Stimulated activated CD4-positive, alpha-beta T cell treated with anti-CD3 and anti-CD28 coated beads, Interleukin-1b, Interleukin-23, amount 100 ng/mL, for 48 hours (primary cell): Measurements from ENCODE around the gene TRMT6.
A peak's percentile ranks its signal among the peaks of the same experiment; 100 is the strongest.

Source experiments
- DNase-seq: peaks from one replicate; pipeline ENCODE4 v3.0.0-alpha.2; 2020

The TRMT6 gene

DNA sequence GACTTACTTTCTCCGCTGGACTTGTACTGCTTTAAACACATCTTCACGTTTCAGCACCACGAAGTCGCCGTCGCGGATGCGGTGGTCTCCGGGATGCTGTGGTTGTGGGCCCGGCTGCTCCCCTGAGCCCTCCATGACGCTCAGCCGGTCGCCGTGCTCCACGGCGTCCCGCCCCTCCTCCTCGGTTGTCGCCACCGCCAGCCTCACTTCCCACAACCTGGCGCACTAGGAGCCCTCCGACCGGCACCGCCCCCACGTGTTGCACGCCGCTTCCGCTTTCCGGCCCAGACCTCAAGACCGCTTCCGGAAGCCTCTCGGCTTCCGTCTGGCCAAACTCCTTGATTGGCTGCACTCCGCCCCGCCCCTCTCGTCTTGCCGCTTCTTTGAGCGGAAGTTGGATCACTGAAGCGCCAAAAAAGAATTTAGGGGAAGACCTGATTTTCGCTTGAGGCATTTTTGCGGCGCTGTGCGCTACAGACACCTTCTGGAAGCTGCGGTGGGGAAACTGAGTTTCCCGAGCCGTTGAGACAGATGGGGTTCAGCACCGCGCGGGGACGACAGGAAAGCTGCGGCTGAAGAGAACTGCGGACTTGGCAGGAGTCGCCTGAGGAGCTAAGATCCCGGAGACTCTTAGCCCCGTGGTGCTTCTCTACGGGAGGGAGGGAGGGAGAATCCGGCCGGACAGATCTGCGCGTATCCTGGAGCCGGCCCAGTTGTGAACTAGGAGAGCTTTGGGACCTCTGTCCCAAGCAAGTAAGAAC, at the start of gene TRMT6, which contains the start of gene MCM8:
Gene TRMT6 (minus strand): TSS at position 263 of the 761 bp plus-strand sequence. CDS start 128 bp downstream, at position 135.
Gene MCM8 (plus strand): TSS at position 382 of the 761 bp plus-strand sequence. CDS start 1,364 bp downstream, outside the sequence.
- DNase-seq: peak; percentile 97

DNA sequence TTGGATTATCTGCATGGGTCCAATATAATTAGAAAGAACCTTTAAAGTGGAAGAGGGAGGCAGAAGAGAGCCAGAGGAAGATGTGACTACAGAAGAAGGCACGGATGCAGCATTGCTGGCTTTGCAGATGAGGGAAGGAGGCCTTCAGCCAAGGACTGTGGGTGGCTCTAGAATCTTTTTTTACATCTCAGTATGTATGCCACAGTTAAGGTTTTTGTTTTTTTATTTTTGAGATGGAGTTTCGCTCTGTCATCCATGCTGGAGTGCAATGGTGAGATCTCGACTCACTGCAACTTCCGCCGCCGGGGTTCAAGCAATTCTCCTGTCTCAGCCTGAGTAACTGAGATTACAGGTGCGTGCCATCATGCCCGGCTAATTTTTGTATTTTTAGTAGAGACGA, 49.5 kb upstream of the TRMT6 start:
- no peak for DNase-seq

- DNase-seq: peak; percentile 36
These were observed 46.4 kb upstream of the TRMT6 start for GRCh38 chr20:5996765-5997164.

GRCh38 chr20:5991623-5992441, 41.5 kb upstream of the TRMT6 start:
- no peak for DNase-seq

GRCh38 chr20:5990946-5991345, 40.6 kb upstream of the TRMT6 start:
- DNase-seq: no peak

GRCh38 chr20:5989539-5989938, 39.2 kb upstream of the TRMT6 start:
- no peak for DNase-seq

GRCh38 chr20:5987383-5987782, 37.0 kb upstream of the TRMT6 start:
- no peak for DNase-seq

DNA sequence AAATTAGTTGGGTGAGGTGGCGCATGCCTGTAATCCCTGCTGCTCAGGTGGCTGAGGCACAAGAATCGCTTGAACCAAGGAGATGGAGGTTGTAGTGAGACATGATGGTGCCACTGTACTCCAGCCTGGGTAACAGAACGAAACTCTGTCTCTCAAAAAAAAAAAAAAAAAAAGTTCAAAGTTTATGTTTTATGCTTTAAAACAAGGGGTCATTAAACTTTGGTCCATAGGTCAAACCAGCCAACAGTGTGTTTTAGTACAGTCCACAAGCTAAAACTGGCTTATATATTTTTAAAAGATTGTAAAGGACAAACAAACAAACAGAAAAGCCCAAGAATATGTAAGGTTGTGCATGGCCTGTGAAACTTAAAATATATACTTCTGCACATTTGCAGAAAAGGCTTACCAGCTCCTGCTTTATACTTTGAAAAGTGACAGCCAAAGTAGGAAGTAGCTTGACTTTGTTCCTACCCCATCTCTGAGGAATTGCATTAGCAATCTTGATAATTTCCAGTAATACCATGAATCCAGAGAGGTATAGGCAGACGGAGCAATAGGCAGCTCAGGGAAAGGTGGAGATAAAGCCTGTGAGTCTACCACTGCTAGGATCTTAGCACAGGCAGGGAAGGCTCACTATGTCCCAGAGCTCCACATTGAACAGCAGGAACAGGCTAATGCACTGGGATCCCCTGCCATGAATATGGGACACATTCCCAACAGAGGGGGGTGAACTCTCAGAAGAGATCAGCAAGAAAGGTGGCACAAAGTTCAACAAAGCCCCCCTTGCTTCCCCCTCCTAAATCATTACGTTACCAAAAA, 30.6 kb upstream of the TRMT6 start:
- no peak for DNase-seq

GRCh38 chr20:5979801-5980200, 29.5 kb upstream of the TRMT6 start:
- no peak for DNase-seq

DNA sequence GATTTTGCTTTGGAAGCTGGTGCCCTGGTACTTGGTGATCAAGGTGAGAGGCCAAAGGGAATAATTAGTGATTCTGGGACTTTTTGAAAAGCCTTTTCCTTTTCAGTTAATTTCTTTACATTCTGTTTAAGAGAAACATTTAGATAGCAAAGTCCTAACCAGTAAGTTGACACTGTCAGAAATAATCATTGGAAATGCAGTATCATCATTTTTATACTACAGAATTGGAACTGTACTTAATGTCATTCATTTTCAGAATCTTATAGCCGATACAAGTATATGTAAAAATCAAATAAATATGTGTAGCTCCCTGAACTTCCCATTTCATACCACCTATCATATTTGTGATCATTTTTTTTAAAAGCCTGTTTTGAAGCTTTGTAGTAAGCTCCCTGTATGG, 27.6 kb upstream of the TRMT6 start:
- no peak for DNase-seq

GRCh38 chr20:5977223-5977622, 26.9 kb upstream of the TRMT6 start:
- DNase-seq: no peak

GRCh38 chr20:5975778-5976177, 25.4 kb upstream of the TRMT6 start:
- DNase-seq: no peak

GRCh38 chr20:5974531-5974930, 24.2 kb upstream of the TRMT6 start:
- no peak for DNase-seq

DNA sequence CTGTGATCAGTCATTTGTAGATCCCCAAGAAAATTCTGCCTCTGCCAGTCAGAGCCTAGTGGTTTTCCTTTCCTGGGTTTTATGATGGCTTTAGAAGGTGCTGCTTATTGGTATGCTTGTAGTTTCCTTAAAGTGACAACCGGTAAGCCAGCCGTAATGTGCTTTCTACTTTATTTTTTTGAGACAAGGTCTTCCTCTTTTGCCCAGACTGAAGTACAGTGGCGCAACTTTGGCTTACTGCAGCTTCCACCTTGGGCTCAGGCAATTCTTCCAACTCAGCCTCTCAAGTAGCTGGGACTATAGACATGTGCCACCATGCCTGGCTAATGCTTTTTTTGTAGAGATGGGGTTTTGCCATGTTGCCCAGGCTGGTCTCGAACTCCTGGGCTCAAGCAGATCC, 23.6 kb upstream of the TRMT6 start:
- no peak for DNase-seq

GRCh38 chr20:5973172-5973571, 22.8 kb upstream of the TRMT6 start:
- no peak for DNase-seq

- DNase-seq: no peak
These were observed 20.9 kb upstream of the TRMT6 start for GRCh38 chr20:5971203-5971602.

DNA sequence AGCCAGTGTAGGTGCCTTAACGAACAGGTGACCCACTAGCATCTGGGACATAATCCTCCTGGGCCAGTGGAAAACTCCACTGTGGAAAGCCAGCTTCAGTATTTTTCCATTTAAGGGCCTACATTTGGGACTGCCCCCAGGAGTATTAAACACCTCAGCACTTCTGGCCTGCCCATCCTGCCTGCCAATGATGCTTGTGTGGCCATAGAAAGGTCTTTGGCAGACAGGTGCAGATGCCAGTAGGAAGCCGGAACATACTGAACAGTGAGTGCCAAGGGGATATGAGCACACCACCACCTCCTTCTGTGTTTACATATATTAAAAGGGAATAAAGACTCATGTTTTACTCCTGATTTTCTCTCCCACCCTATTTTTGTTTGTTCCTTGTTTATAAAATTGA, 20.0 kb upstream of the TRMT6 start:
- no peak for DNase-seq

DNA sequence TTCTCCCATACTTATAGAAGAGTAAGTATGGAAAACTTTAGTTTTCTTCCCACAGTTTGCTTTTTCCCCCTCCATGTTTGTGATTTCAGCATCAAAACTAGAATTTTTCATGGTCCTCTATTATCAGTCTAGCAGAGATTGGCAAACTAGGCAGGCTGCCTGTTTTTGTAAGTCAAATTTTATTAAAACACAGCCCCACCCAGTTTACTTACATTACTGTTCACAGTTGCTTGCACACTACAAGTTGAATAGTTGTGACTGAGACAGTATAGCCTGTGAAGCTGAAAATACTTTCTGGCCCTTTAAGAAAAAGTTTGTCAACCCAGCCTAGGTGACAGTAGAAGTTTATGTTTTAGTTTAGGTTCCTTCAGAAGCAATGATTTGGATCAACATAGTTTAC, 19.6 kb upstream of the TRMT6 start:
- DNase-seq: no peak

- no peak for DNase-seq
These were observed 19.1 kb upstream of the TRMT6 start for GRCh38 chr20:5969348-5969935.

GRCh38 chr20:5968462-5968861, 18.1 kb upstream of the TRMT6 start:
- DNase-seq: no peak

GRCh38 chr20:5967469-5967868, 17.1 kb upstream of the TRMT6 start:
- DNase-seq: no peak

- no peak for DNase-seq
These were observed 426 bp downstream of the TRMT6 start for GRCh38 chr20:5949943-5950270.

- peak; percentile 73 for DNase-seq
These were observed 3.1 kb downstream of the TRMT6 start for GRCh38 chr20:5947276-5947675.
